Measurements from ENCODE around the gene ETS2.

Gene ETS2

DNA sequence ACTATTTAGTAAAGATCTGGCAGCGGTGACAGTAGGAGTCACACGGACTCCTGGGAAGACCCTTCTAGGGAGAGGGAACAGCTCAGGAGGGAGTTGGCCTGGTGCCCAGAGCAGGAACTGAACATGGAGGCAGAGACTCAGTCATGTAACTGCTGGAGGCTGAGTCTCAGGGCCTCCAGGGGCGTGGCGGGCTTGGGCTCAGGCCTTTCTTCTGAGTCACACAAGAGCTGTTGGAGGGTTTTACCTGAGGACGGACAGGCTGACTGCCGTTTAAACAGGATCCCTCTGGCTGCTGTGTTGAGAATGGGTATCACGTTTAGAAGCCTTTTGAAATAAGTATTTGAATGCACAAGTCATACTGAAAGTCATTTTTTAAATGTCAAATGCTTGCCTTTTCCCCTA is 7.2 kb upstream of the ETS2 start:
- CTCF ChIA-PET = interaction anchor here (1.2 kb wide), 1 partner anchor 9 kb away, joined by 4 read pairs; no protein-coding TSS in a partner anchor
- no peak for DNase-seq (ENCODE audit: extremely low spot score)
- TF ChIP-seq, protein P1, sequence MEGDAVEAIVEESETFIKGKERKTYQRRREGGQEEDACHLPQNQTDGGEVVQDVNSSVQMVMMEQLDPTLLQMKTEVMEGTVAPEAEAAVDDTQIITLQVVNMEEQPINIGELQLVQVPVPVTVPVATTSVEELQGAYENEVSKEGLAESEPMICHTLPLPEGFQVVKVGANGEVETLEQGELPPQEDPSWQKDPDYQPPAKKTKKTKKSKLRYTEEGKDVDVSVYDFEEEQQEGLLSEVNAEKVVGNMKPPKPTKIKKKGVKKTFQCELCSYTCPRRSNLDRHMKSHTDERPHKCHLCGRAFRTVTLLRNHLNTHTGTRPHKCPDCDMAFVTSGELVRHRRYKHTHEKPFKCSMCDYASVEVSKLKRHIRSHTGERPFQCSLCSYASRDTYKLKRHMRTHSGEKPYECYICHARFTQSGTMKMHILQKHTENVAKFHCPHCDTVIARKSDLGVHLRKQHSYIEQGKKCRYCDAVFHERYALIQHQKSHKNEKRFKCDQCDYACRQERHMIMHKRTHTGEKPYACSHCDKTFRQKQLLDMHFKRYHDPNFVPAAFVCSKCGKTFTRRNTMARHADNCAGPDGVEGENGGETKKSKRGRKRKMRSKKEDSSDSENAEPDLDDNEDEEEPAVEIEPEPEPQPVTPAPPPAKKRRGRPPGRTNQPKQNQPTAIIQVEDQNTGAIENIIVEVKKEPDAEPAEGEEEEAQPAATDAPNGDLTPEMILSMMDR (IDR thresholded peaks at IDR 0.05; ENCODE audit: control extremely low read depth, extremely low read depth, low read depth, missing control alignments) = no peak
- POLR2A ChIA-PET = no interaction called here

DNA sequence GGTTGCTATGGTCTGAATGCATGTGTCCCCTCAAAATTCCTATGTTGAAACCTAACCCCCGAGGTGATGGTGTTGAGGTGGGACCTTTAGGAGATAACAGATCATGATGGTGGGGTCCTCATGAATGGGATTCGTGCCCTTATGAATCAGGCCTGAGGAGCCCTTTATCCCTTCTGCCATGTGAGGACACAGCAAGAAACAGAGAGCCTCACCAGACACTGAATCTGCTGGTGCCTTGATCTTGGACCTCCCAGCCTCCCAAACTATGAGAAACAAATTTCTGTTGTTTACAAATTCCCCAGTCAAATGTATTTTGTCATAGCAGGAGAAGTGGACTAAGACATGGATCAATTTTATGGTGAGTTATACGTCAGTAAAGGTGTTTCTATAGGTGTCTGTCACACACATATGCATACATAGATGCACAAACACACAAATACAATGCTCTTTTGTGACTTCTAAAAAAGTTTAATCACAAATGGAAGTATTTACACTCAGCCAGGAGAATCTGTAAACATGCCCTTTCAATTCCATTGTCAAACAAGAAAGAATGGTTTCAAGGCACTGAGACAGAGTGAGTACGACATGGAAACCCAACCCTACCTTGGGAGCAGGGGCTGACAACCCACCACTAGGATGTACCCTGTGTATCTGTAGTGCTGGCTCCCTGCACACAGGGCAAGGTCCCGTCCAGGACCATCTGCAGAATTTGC is 5.5 kb upstream of the ETS2 start:
- TF ChIP-seq, protein P1 (IDR thresholded peaks at IDR 0.05; ENCODE audit: control extremely low read depth, extremely low read depth, low read depth, missing control alignments) = no peak
- POLR2A ChIA-PET = no interaction called here
- CTCF ChIA-PET = no interaction called here
- no peak for DNase-seq (ENCODE audit: extremely low spot score)

DNA sequence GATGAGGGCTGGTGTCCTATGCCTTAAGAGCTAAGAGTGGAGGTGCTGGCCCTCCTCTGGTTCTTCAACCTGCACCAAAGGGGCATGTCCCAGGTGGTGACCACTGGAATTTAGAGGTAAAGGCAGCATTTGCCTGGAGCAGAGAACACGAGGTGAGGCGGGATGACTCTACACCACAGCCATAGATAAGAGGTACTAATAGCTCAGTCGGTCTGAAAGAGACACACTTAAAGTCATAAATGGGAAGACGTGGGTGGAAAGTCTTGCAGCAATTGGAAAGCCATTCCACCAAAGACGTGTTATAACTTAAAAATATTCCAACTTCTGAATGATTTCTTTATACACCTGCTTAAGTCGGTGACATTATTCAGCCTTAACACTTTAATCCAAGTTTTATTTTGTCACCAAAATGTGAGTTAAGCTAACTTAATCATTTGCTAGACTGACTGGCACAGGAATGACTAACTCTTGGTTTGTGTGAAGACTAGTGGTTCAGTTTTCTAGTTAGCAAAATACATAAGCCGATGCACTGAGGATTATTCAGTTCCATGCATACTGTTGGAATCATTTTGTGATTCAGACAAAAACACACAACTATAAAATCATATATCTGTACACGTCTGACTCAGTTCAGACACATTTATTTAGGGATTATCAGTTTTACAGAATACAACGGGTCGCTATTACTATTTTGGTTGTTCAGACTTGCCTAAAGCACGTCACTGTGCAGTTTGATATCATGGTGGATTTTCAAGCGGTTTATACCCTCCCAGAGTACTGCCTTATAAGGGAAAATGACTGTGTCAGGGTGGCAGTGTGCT is 4.6 kb upstream of the ETS2 start:
- TF ChIP-seq, protein P1 (IDR thresholded peaks at IDR 0.05; ENCODE audit: control extremely low read depth, extremely low read depth, low read depth, missing control alignments) = no peak
- ChIA-PET CTCF (no interaction called here), POLR2A (no interaction called here)

DNA sequence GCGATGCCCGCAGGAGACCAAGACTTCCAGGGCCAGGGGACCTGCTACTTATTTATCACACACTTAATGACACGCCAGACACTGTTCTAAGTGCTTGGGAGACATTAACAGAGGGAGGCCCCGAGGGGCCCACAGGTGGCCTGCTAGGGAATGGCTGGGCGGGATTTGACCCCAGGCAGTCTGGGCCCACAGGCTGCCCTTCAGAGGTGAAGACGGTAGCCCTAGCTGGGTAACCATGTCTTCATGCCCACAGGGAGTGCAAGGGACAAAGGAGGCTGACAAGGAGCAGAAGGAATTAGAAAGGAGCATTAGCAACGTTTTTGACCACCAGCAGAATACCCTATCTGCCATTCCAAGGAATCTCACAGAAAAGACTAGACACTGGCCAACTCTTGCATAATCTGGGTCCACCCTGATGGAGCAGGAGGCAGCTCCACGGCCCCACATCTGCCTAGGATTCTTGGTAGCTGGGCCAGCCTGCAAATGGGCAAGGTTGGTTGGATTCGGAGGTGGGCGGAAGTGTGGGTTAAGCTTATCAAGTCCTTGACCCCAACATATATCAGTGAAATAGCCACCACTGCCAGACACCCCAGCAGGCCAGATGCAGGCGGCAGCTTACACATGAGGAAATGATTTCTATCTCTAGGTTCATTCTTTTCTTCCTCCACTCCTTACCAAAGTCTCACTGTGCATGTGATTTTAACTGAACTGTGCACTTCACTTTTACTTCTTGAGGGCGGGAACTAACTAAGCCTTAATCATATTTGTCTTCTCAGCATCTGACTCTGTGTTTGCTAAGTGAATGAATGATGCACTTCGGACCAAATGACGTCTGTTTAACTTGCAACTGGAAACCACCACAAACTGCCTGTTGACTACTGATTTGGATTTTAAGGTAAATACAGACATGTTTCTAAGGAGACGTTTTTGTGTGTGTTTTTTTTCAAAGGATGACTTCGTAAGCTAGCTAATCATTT is 3.4 kb upstream of the ETS2 start:
- TF ChIP-seq, protein P1 (IDR thresholded peaks at IDR 0.05; ENCODE audit: control extremely low read depth, extremely low read depth, low read depth, missing control alignments) = no peak
- CTCF ChIA-PET = interaction anchor here (1.4 kb wide), 1 partner anchor 12 kb away, joined by 5 read pairs; no protein-coding TSS in a partner anchor
- POLR2A ChIA-PET = no interaction called here
- no peak for DNase-seq (ENCODE audit: extremely low spot score)

More for the DNA sequence above, 4.6 kb upstream of the ETS2 start:
- DNase-seq (ENCODE audit: extremely low spot score) = no peak

DNA sequence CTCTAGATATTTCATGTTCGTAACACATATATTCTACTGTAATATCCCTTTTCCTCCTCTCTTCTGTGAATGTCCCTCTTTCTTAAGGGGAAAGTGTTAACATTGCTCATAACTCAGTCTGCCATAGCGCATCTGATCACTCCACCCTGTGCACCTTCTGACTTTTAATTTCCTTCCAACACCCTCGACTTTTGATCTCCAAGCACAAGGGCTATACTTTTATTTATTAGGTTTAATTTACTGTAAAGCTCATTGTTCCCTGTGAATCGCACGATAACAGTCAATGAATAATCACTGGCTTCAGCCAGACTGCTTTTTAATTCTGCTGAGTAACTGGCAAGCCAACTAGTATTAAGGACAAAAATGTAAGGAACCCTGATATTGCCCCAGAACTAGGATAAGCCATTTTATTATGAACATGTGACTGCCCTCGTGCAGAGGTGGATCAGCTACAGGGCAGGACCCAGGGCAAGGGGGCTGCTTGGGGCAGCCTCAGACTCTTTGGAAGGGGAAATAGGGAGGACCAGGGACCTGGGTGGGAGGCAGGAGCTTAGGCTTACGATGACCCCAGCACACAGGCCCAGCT is 2.6 kb upstream of the ETS2 start:
- DNase-seq (ENCODE audit: extremely low spot score) = no peak
- ChIA-PET POLR2A (no interaction called here), CTCF (interaction anchor here (1.0 to 1.4 kb wide), 2 partner anchors 11 to 93 kb away, joined by 3 to 5 read pairs; no protein-coding TSS in a partner anchor)
- TF ChIP-seq, protein P1 (IDR thresholded peaks at IDR 0.05; ENCODE audit: control extremely low read depth, extremely low read depth, low read depth, missing control alignments) = no peak

Data from GM10248 (cell line).